ENCODE data around the gene BACE1.
"Not testable (repeated sequence)": the region's sequence is repeated elsewhere in the genome, so short reads cannot be mapped to it uniquely, and the experiment has no call there.

Gene BACE1

GRCh38 chr11:117316197-117316961, at the start of gene BACE1:
BACE1 (minus strand) TSS chr11:117316256; CDS start chr11:117315795, 461 bp downstream.
- DNase-seq (ENCODE audit: low read depth) = peak; percentile 86

GRCh38 chr11:117361432-117361831, 45.4 kb upstream of the BACE1 start:
- peak; percentile 8 for DNase-seq (ENCODE audit: low read depth)

DNA sequence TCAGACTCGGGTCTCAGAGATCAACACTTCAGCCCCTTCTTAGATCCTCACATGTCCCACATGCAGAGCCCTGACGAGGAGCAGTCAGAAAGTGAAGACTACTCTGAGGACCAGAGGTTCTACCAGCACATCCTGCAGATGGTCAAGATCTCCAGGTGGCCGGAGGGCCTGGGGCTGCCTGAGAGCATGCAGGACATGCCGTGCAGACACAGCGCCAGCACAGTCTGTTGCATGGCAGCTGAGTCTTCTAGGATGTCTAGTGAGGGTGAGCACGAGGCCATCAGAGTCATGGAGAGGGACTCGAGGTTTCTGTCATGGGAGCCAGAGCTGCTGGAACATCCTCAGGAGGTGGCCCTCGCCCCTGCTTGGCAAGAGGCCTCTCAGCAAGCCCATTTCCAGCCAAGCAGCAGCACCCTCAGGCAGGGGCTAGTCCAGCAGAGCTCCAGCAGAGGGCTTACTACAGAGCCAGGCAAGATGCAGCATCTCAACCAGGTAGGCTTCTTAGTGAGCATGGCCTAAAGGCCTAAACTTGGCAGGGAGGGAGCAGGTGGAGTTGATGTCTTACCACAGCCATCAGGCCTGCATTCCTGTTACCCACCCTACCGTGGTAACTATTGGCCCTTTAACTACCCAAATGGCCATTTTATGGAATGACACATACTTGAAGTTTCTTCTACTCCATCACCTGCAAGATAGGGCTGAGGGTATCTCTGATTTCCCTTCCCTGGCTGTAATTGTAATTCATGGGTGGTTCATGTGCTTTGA, 40.3 kb upstream of the BACE1 start:
- DNase-seq (ENCODE audit: low read depth) = no peak

GRCh38 chr11:117354550-117354949, 38.5 kb upstream of the BACE1 start:
- DNase-seq (ENCODE audit: low read depth) = no peak

DNA sequence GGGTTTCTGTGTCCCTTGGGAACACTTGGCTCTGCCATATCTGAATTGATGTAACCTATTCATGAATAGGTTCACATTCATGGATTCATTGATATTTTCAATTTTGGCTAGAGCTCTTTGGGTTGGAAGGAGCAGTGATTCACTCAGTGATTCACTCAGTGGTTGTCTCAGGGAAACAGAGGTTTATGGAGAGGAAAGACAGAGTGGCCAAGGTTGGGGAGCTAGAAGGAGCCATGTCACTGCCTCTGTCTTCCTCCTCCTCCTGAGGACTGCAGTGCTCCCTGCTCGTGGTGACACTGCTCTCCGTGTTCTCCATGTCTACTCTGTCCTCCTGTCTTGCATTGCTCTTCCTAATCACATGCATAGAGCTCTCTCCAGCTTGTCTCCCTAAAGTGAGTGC, 29.0 kb upstream of the BACE1 start:
- DNase-seq (ENCODE audit: low read depth) = no peak

- no peak for DNase-seq (ENCODE audit: low read depth)
These were observed 21.0 kb upstream of the BACE1 start for GRCh38 chr11:117337076-117337475.

DNA sequence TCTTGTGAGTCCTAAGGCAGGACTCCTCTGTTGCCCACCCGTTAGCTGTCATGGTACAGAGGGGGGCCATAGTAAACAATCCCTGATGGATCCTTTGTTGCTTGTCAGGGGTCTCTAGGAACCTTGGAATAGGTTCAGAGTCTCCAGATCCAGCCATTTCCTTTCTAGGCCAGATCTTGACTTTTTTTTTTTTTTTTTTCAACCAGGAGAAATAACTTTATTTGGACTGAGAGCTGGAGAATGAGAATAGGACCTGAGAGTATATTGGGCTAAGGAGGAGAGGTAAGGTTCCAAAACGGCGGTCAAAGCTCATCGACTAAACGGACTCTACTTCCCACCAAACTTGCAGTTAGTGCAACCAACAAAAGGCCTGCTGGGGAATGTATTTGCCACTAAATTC, 19.3 kb upstream of the BACE1 start:
- no peak for DNase-seq (ENCODE audit: low read depth)

GRCh38 chr11:117334896-117335295, 18.8 kb upstream of the BACE1 start:
- DNase-seq (ENCODE audit: low read depth) = no peak

- no peak for DNase-seq (ENCODE audit: low read depth)
These were observed 17.9 kb upstream of the BACE1 start for GRCh38 chr11:117333917-117334316.

DNA sequence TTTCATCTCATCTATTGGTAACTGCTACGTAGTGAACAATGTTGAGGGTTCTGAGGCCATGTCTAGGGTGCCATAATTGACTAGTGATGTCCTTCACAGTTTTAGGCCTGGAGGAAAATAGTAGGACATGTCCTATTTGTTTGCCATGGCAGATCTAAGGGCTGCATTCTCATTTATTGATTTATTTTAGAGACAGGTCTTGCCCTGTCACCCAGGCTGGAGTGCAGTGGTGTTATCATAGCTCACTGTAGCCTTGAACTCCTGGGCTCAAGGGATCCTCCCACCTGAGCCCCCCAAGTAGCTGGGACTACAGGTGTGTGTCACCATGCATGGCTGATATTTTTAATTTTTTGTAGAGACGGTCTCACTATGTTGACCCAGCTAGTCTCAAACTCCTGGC, 16.8 kb upstream of the BACE1 start:
- DNase-seq (ENCODE audit: low read depth) = no peak

GRCh38 chr11:117328375-117329010, 12.4 kb upstream of the BACE1 start:
- peak; percentile 70 for DNase-seq (ENCODE audit: low read depth)

DNA sequence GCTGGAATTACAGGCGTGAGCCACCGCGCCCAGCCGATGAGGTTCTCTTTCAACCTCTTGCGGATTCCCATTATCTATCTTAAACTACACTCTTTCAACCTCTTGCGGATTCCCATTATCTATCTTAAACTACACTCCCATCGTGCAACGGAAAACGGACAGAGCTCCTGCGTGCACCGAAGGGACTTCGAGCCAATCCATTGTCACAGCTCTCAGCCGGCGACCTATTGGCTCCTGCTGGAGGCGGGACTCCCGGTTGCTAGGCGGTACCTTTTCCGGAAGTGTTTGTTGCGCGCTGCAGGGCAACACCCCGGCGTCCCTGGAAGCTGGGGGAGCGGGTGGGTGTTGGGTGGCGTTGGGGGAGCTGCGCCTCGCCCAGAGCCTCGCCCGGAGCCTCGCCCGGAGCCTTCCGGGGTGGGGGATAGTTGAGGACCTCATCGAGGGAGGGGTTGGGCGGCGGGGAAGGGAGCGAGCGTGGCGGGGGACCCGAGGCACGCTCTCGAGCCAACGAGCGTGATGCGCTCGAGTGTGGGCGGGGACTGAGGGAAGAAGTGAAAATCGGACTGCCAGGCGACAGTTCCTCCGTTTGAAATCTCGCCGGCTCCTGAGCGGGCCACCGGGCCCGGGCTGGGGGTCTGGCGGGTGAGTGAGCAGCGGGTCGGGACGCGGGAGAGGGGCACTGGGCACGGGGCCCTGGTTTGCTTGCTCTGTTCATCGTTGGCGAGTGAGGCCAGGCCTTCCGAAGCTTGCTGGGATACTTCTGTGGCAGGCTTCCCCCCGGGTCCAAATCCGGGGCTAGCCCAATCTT, 11.7 kb upstream of the BACE1 start, which contains the start of gene CEP164:
CEP164 (plus strand) TSS at position 288 of the 808 bp plus-strand sequence. CDS start 10,733 bp downstream, outside the sequence.
- peak; percentile 97 for DNase-seq (ENCODE audit: low read depth)

GRCh38 chr11:117327255-117327566, 11.2 kb upstream of the BACE1 start:
- DNase-seq (ENCODE audit: low read depth) = not testable (repeated sequence)

GRCh38 chr11:117319214-117319840, 3.3 kb upstream of the BACE1 start:
- no peak for DNase-seq (ENCODE audit: low read depth)

DNA sequence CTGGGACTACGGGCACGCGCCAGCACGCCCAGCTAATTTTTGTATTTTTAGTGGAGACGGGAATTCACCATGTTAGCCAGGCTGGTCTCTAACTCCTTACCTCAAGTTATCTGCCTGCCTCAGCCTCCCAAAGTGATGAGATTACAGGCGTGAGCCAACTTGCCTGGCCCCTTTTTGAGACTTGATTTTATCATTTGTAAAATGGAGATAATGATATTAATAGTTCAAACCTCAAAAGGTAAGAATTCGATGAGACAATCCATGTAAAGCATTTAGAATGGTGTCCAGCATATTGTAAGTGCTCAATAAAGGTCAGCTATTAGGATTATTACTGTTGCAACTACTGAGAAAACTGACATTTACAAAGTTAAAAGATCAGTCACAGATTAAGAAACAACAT, 2.7 kb upstream of the BACE1 start:
- no peak for DNase-seq (ENCODE audit: low read depth)

GRCh38 chr11:117315285-117316196, 515 bp downstream of the BACE1 start:
- DNase-seq (ENCODE audit: low read depth) = no peak

GRCh38 chr11:117314840-117315239, 1.2 kb downstream of the BACE1 start:
- no peak for DNase-seq (ENCODE audit: low read depth)

GRCh38 chr11:117313828-117314768, 2.0 kb downstream of the BACE1 start:
- DNase-seq (ENCODE audit: low read depth) = no peak

DNA sequence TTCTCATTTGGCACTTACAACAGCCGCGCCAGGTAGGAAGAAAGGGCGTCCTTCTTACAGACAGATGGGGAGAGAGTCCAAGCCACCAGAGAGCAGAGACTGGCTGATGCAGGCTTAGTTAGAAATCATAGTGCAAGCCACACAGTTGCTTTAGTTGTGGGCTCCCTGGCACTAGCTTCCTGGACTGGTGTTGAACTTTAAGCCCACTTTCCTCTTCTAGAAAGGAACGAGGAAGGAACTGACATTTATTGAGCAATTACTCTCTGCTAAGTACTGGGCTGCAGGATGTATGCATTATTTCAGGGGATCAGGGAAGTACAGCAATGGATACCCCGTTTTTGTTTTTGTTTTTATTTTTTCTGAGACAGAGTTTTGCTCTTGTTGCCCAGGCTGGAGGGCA, 3.0 kb downstream of the BACE1 start:
- no peak for DNase-seq (ENCODE audit: low read depth)

Measured in amniotic epithelial cell (primary cell).